Smooth muscle cell (in vitro differentiated cells): Measurements from ENCODE around the gene WWOX. TPM values are rescaled to one million over a fixed set of nuclear protein-coding genes. Genes with fewer than 3 reads are reported as not detected.

Experiments used
- DNase-seq: peaks from one replicate; lab custom pipeline; 2025; ENCODE audit not compliant: unreplicated experiment; lab: John Stamatoyannopoulos, UW
- H2AFZ ChIP-seq: fragments of 200-600 bp; sonication (generic); 2 replicates; pipeline ENCODE4 v1.6.0; 2016; ENCODE audit warnings: antibody characterized with exemption, low read depth, mild to moderate bottlenecking
- H3F3A ChIP-seq: fragments of 200-600 bp; sonication (generic); 2 replicates; pipeline ENCODE4 v1.6.0; 2017; ENCODE audit warnings: antibody characterized with exemption, low read depth
- H3K27ac ChIP-seq: fragments of 200-600 bp; sonication (generic); 2 replicates; pipeline ENCODE4 v1.5.1; 2016; ENCODE audit warnings: low read depth, mild to moderate bottlenecking
- H3K27me3 ChIP-seq: fragments of 200-600 bp; sonication (generic); 2 replicates; pipeline ENCODE4 v1.6.1; 2016; ENCODE audit warnings: low read depth, mild to moderate bottlenecking
- H3K36me3 ChIP-seq: fragments of 200-600 bp; sonication (generic); 2 replicates; pipeline ENCODE4 v1.5.1; 2016; ENCODE audit warnings: low read depth
- H3K4me1 ChIP-seq: fragments of 200-600 bp; sonication (generic); 2 replicates; pipeline ENCODE4 v1.5.1; 2016; ENCODE audit warnings: low read depth
- H3K4me2 ChIP-seq: fragments of 200-600 bp; sonication (generic); 2 replicates; pipeline ENCODE4 v1.6.0; 2016; ENCODE audit warnings: mild to moderate bottlenecking
- H3K4me3 ChIP-seq: fragments of 200-600 bp; sonication (generic); 2 replicates; pipeline ENCODE4 v1.5.1; 2016; ENCODE audit warnings: mild to moderate bottlenecking
- H3K79me2 ChIP-seq: fragments of 200-600 bp; sonication (generic); 2 replicates; pipeline ENCODE4 v1.6.0; 2016; ENCODE audit warnings: low read depth, mild to moderate bottlenecking
- H3K9ac ChIP-seq: fragments of 200-600 bp; sonication (generic); 2 replicates; pipeline ENCODE4 v1.6.0; 2016; ENCODE audit warnings: low read depth
- H3K9me3 ChIP-seq: fragments of 200-600 bp; sonication (generic); replicated peaks from 2 replicates; pipeline ENCODE4 v1.5.1; 2016; ENCODE audit warnings: low read depth
- H4K20me1 ChIP-seq: fragments of 200-600 bp; sonication (generic); 2 replicates; pipeline ENCODE4 v1.6.0; 2016; ENCODE audit warnings: low read depth
- WGBS: methylation state at CpG from one replicate; pipeline ENCODE4 v1.1.7; 2016; ENCODE audit warnings: low lambda C conversion rate; 5-methylcytosine and 5-hydroxymethylcytosine counted together
- polyA plus RNA-seq: library from polyadenylated mRNA; unstranded; fragments of >200 nt; fragmentation: Nextera tagmentation; extraction: Ambion mirVana; gene quantifications from 2 replicates; pipeline ENCODE4 v1.2.1, GENCODE V29; 2016
- total RNA-seq: library from RNA; depleted of rRNA; stranded (reverse); fragments of >200 nt; gene quantifications from 2 replicates; pipeline ENCODE4 v1.2.3, GENCODE V29; 2014
- TF ChIP-seq, protein P1 (sequence below): fragments of 200-600 bp; sonication (generic); IDR thresholded peaks from 2 replicates; pipeline ENCODE4 v1.5.1; 2017; ENCODE audit warnings: borderline replicate concordance, mild to moderate bottlenecking, antibody characterized with exemption; ENCODE audit not compliant: insufficient read depth, poor library complexity, severe bottlenecking

The WWOX gene
- total and polyA plus RNA-seq, 2 experiments from 2014 or later: 7.5 to 14.0 TPM

DNA sequence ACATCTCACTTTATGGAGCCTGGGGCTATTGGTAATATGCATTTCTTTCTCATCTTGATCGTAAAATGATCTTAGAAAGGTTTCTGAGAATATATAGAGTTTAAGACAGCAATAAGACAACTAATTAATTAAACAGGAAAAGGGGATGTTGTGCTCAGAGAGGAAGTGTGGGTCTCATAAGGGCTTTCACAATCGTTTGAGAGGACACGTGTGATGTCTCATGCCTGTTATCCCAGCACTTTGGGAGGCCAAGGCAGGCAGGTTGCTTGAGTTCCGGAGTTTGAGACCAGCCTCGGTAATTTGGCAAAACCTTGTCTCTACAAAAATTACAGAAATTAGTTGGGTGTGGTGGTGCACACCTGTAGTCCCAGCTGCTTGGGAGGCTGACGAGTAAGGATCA lies 295.6 kb downstream of the WWOX start:
- TF ChIP-seq, protein P1, sequence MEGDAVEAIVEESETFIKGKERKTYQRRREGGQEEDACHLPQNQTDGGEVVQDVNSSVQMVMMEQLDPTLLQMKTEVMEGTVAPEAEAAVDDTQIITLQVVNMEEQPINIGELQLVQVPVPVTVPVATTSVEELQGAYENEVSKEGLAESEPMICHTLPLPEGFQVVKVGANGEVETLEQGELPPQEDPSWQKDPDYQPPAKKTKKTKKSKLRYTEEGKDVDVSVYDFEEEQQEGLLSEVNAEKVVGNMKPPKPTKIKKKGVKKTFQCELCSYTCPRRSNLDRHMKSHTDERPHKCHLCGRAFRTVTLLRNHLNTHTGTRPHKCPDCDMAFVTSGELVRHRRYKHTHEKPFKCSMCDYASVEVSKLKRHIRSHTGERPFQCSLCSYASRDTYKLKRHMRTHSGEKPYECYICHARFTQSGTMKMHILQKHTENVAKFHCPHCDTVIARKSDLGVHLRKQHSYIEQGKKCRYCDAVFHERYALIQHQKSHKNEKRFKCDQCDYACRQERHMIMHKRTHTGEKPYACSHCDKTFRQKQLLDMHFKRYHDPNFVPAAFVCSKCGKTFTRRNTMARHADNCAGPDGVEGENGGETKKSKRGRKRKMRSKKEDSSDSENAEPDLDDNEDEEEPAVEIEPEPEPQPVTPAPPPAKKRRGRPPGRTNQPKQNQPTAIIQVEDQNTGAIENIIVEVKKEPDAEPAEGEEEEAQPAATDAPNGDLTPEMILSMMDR: no peak
- H2AFZ ChIP-seq: no peak overlapping the region
- H3K9me3 ChIP-seq: no peaks in the 10 kb centered on the region
- H4K20me1 ChIP-seq: no peaks in the 10 kb centered on the region
- 95% methylated on average over 6 of the region's 6 CpGs for WGBS
- H3K4me2 ChIP-seq: no peak overlapping the region
- H3K4me1 ChIP-seq: no peaks in the 10 kb centered on the region
- H3K9ac ChIP-seq: no peak overlapping the region
- no peak overlapping the region for H3K27ac ChIP-seq
- no peaks in the 10 kb centered on the region for H3K36me3 ChIP-seq
- no peaks in the 10 kb centered on the region for H3K27me3 ChIP-seq
- DNase-seq: no peak
- no peak overlapping the region for H3K4me3 ChIP-seq
- no peaks in the 10 kb centered on the region for H3K79me2 ChIP-seq
- no peaks in the 10 kb centered on the region for H3F3A ChIP-seq

DNA sequence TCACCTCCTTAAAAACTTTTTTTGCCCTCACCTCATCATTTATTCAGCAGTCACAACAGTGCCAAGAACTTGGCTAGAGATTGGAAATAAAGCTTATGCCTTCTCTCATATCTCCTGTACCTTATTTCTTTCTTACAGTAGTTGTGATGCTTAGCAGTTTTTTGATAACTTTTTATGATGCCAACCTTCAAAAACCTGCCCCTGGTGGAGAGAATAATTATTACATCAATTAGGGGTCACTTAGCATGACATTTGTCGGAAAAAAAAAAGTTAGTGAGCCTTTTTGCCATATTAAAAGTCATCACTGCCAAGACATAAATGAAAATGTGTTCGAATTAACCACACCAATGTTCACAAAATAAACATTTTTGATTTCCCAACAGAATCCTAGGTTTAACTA lies 296.6 kb downstream of the WWOX start:
- WGBS: 69% methylated on average over 2 of the region's 2 CpGs
- DNase-seq: no peak
- no peaks in the 10 kb centered on the region for H3K36me3 ChIP-seq

DNA sequence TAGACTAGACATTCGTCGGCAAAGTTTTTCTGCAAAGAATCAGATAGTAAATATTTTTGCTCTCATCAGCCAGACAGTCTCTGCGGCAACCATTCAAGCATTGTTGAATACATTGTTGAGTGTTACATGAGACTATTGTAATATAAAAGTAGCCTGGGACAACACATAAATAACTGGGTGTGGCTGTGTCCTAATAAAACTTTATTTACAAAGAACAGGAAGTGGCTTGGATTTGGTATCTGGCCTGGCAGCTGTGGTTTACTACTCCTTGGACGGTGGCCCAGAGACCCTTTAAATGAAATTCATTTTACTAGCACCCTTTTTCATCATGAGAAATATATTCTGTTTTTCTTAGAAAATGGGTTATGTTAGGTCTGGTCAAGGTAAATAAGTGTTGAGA lies 297.2 kb downstream of the WWOX start:
- Histone ChIP-seq H3F3A (no peaks in the 10 kb centered on the region), H3K4me3 (no peak overlapping the region), H3K27ac (no peak overlapping the region), H4K20me1 (no peaks in the 10 kb centered on the region), H3K27me3 (no peaks in the 10 kb centered on the region), H3K9me3 (no peaks in the 10 kb centered on the region), H3K9ac (no peak overlapping the region), H3K36me3 (no peaks in the 10 kb centered on the region), H3K4me1 (no peaks in the 10 kb centered on the region), H2AFZ (no peak overlapping the region), H3K4me2 (no peak overlapping the region), H3K79me2 (no peaks in the 10 kb centered on the region)
- DNase-seq: no peak
- TF ChIP-seq, protein P1: no peak
- 86% methylated on average over 4 of the region's 4 CpGs for WGBS

More for the DNA sequence above, 296.6 kb downstream of the WWOX start:
- Histone ChIP-seq H3K4me3 (no peak overlapping the region), H2AFZ (no peak overlapping the region), H3K27ac (no peak overlapping the region), H3K9ac (no peak overlapping the region), H3K4me1 (no peaks in the 10 kb centered on the region), H3F3A (no peaks in the 10 kb centered on the region), H4K20me1 (no peaks in the 10 kb centered on the region), H3K27me3 (no peaks in the 10 kb centered on the region), H3K79me2 (no peaks in the 10 kb centered on the region), H3K9me3 (no peaks in the 10 kb centered on the region), H3K4me2 (no peak overlapping the region)
- TF ChIP-seq, protein P1: peak; percentile 43

DNA sequence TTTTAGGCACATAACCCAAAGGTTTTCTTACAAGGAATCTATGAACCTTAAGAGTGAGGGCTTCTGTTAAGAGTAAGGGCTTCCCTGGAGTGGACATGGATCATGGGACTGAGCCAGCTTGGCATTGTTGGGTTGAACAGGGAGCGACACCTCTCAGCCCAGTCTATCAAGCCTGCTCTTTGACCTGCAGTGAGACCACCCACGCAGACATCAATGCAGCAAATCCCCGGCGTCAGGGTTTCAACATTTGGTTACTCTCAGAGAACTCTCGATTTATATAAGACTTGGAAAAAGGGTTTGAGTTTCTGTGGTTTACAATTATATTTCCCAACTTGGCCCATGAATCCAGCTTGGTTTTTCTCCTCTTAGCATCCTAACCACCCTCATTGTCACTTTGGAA lies 299.9 kb downstream of the WWOX start:
- H2AFZ ChIP-seq: no peak overlapping the region
- H3K4me3 ChIP-seq: no peak overlapping the region
- no peaks in the 10 kb centered on the region for H3K79me2 ChIP-seq
- no peaks in the 10 kb centered on the region for H3F3A ChIP-seq
- 94% methylated on average over 5 of the region's 5 CpGs for WGBS
- no peak for DNase-seq
- H4K20me1 ChIP-seq: no peaks in the 10 kb centered on the region
- no peaks in the 10 kb centered on the region for H3K4me1 ChIP-seq
- H3K9ac ChIP-seq: no peak overlapping the region
- no peak overlapping the region for H3K27ac ChIP-seq
- no peaks in the 10 kb centered on the region for H3K9me3 ChIP-seq
- no peaks in the 10 kb centered on the region for H3K27me3 ChIP-seq
- no peak overlapping the region for H3K4me2 ChIP-seq
- no peaks in the 10 kb centered on the region for H3K36me3 ChIP-seq
- TF ChIP-seq, protein P1: no peak
